Effector memory CD4-positive, alpha-beta T cell (primary cell): ENCODE measurements around the gene ELMO2.
"Not testable (repeated sequence)": the region's sequence is repeated elsewhere in the genome, so short reads cannot be mapped to it uniquely, and the experiment has no call there.

Experiments
- DNase-seq, 3 donors: peaks; one replicate each; pipeline ENCODE4 v3.0.0-alpha.2; 2020
- H3K27ac ChIP-seq: 2 replicates; pipeline ENCODE4 v1.7.0; 2013; ENCODE audit warnings: mild to moderate bottlenecking, low read length, moderate library complexity; ENCODE audit not compliant: insufficient read depth, poor library complexity, severe bottlenecking
- H3K27me3 ChIP-seq: replicated peaks from 2 replicates; pipeline ENCODE4 v1.7.0; 2013; ENCODE audit warnings: mild to moderate bottlenecking, low read length; ENCODE audit not compliant: insufficient read depth, control insufficient read depth, poor library complexity, severe bottlenecking
- H3K36me3 ChIP-seq: 2 replicates; pipeline ENCODE4 v1.7.0; 2013; ENCODE audit warnings: mild to moderate bottlenecking, low read length, moderate library complexity; ENCODE audit not compliant: control insufficient read depth, insufficient read depth
- H3K4me1 ChIP-seq: 2 replicates; pipeline ENCODE4 v1.7.0; 2013; ENCODE audit warnings: low read length, mild to moderate bottlenecking; ENCODE audit not compliant: control insufficient read depth, insufficient read depth, poor library complexity, severe bottlenecking
- H3K4me3 ChIP-seq: 2 replicates; pipeline ENCODE4 v1.7.0; 2013; ENCODE audit warnings: low read length, low read depth, mild to moderate bottlenecking; ENCODE audit not compliant: insufficient read depth, poor library complexity, severe bottlenecking
- H3K9me3 ChIP-seq: 2 replicates; pipeline ENCODE4 v1.7.0; 2013; ENCODE audit warnings: mild to moderate bottlenecking, low read length, moderate library complexity; ENCODE audit not compliant: control insufficient read depth

ELMO2 gene

GRCh38 chr20:46394872-46395760 is 11.3 kb downstream of the ELMO2 start:
- no peak overlapping the region for H3K27ac ChIP-seq
- H3K36me3 ChIP-seq, result peaks cover 58% of the 10 kb centered on the region
- H3K4me3 ChIP-seq, result no peak overlapping the region
- H3K9me3 ChIP-seq, result no peaks in the 10 kb centered on the region
- H3K4me1 ChIP-seq, result peaks cover 19% of the 10 kb centered on the region
- no peak for DNase-seq
- no peaks in the 10 kb centered on the region for H3K27me3 ChIP-seq

- Histone ChIP-seq H3K27me3 (no peaks in the 10 kb centered on the region), H3K27ac (no peak overlapping the region), H3K9me3 (no peaks in the 10 kb centered on the region), H3K36me3 (peaks cover 63% of the 10 kb centered on the region), H3K4me1 (peaks cover 7% of the 10 kb centered on the region), H3K4me3 (no peak overlapping the region)
- no peak for DNase-seq
Measured at GRCh38 chr20:46393967-46394366, 12.4 kb downstream of the ELMO2 start.

- no peaks in the 10 kb centered on the region for H3K9me3 ChIP-seq
Measured at GRCh38 chr20:46388937-46389336, 17.5 kb downstream of the ELMO2 start.

GRCh38 chr20:46388201-46388836 is 18.1 kb downstream of the ELMO2 start:
- Histone ChIP-seq H3K36me3 (peaks cover 82% of the 10 kb centered on the region), H3K27me3 (no peaks in the 10 kb centered on the region), H3K9me3 (no peaks in the 10 kb centered on the region), H3K4me1 (no peaks in the 10 kb centered on the region), H3K27ac (no peak overlapping the region), H3K4me3 (no peak overlapping the region)
- DNase-seq, result no peak

More at GRCh38 chr20:46388937-46389336, 17.5 kb downstream of the ELMO2 start:
- H3K27me3 ChIP-seq, result no peaks in the 10 kb centered on the region
- no peak for DNase-seq
- H3K36me3 ChIP-seq, result peaks cover 82% of the 10 kb centered on the region
- H3K4me3 ChIP-seq, result no peak overlapping the region
- no peak overlapping the region for H3K27ac ChIP-seq
- no peaks in the 10 kb centered on the region for H3K4me1 ChIP-seq

GRCh38 chr20:46387054-46387453 is 19.4 kb downstream of the ELMO2 start:
- not testable (repeated sequence) for H3K9me3 ChIP-seq, H3K27ac ChIP-seq, H3K4me1 ChIP-seq, DNase-seq, H3K27me3 ChIP-seq, H3K4me3 ChIP-seq
- H3K36me3 ChIP-seq, result peaks cover 82% of the 10 kb centered on the region

GRCh38 chr20:46378412-46379009 is 27.9 kb downstream of the ELMO2 start:
- Histone ChIP-seq H3K4me1 (no peaks in the 10 kb centered on the region), H3K4me3 (no peak overlapping the region), H3K27ac (no peak overlapping the region), H3K27me3 (no peaks in the 10 kb centered on the region), H3K9me3 (no peaks in the 10 kb centered on the region), H3K36me3 (peaks cover 87% of the 10 kb centered on the region)
- DNase-seq, result no peak

- H3K27me3 ChIP-seq, result no peaks in the 10 kb centered on the region
- no peaks in the 10 kb centered on the region for H3K4me1 ChIP-seq
- DNase-seq, result no peak
- H3K9me3 ChIP-seq, result no peaks in the 10 kb centered on the region
- H3K27ac ChIP-seq, result no peak overlapping the region
- H3K36me3 ChIP-seq, result peaks cover 87% of the 10 kb centered on the region
- H3K4me3 ChIP-seq, result no peak overlapping the region
Measured at GRCh38 chr20:46377518-46377917, 28.9 kb downstream of the ELMO2 start.

GRCh38 chr20:46376196-46376785 is 30.1 kb downstream of the ELMO2 start:
- Histone ChIP-seq H3K4me1 (no peaks in the 10 kb centered on the region), H3K4me3 (no peak overlapping the region), H3K27me3 (no peaks in the 10 kb centered on the region), H3K27ac (no peak overlapping the region), H3K36me3 (peaks cover 87% of the 10 kb centered on the region), H3K9me3 (no peaks in the 10 kb centered on the region)
- no peak for DNase-seq

GRCh38 chr20:46375771-46376170 is 30.6 kb downstream of the ELMO2 start:
- no peak overlapping the region for H3K4me3 ChIP-seq
- DNase-seq, result no peak
- H3K36me3 ChIP-seq, result peaks cover 88% of the 10 kb centered on the region
- H3K4me1 ChIP-seq, result no peaks in the 10 kb centered on the region
- no peaks in the 10 kb centered on the region for H3K9me3 ChIP-seq
- no peaks in the 10 kb centered on the region for H3K27me3 ChIP-seq
- H3K27ac ChIP-seq, result no peak overlapping the region
